ENCODE data around the gene C10orf90. TPM values are rescaled to one million over a fixed set of nuclear protein-coding genes. Genes with fewer than 3 reads are reported as not detected.

Gene C10orf90
- total RNA-seq, 4 donors from 2014 or later = 0.06 TPM; not detected in 3

GRCh38 chr10:126520751-126521317, 149.7 kb downstream of the C10orf90 start:
- Histone ChIP-seq H3K9me3 (no peaks in the 10 kb centered on the region), H3K4me1 (no peaks in the 10 kb centered on the region), H3K36me3 (no peaks in the 10 kb centered on the region), H3K27me3 (no peaks in the 10 kb centered on the region), H3K4me3 (no peak overlapping the region), H3K27ac (replicated peaks in 1 of 4) (no peak overlapping the region)
- intact Hi-C loops (cut with DNase I) = no loop called here
- WGBS = 72% methylated on average over 7 of the region's 7 CpGs
- no peak for DNase-seq (ENCODE audit: extremely low spot score)
- TF ChIP-seq POLR2AphosphoS5 (IDR thresholded peaks at IDR 0.05) = no peak
- TF ChIP-seq CTCF (IDR thresholded peaks at IDR 0.05) = no peak
- no peak for TF ChIP-seq POLR2A (IDR thresholded peaks at IDR 0.05; ENCODE audit: low read depth)
- no peak for TF ChIP-seq EP300 (IDR thresholded peaks at IDR 0.05)

- DNase-seq (ENCODE audit: extremely low spot score) = no peak
- Histone ChIP-seq H3K27ac (replicated peaks in 1 of 4) (no peak overlapping the region), H3K27me3 (no peaks in the 10 kb centered on the region), H3K4me3 (no peak overlapping the region), H3K36me3 (no peaks in the 10 kb centered on the region), H3K4me1 (no peaks in the 10 kb centered on the region), H3K9me3 (no peaks in the 10 kb centered on the region)
- 81% methylated on average over 7 of the region's 7 CpGs for WGBS
- no peak for TF ChIP-seq EP300 (IDR thresholded peaks at IDR 0.05)
- no peak for TF ChIP-seq POLR2AphosphoS5 (IDR thresholded peaks at IDR 0.05)
- no peak for TF ChIP-seq POLR2A (IDR thresholded peaks at IDR 0.05; ENCODE audit: low read depth)
- no peak for TF ChIP-seq CTCF (IDR thresholded peaks at IDR 0.05)
- intact Hi-C loops (cut with DNase I) = no loop called here
Measured at GRCh38 chr10:126519992-126520391, 150.5 kb downstream of the C10orf90 start.

GRCh38 chr10:126519185-126519584, 151.3 kb downstream of the C10orf90 start:
- Histone ChIP-seq H3K36me3 (no peaks in the 10 kb centered on the region), H3K4me1 (no peaks in the 10 kb centered on the region), H3K27ac (replicated peaks in 1 of 4) (no peak overlapping the region), H3K27me3 (no peaks in the 10 kb centered on the region), H3K4me3 (no peak overlapping the region), H3K9me3 (no peaks in the 10 kb centered on the region)
- TF ChIP-seq POLR2AphosphoS5 (IDR thresholded peaks at IDR 0.05) = no peak
- no peak for TF ChIP-seq CTCF (IDR thresholded peaks at IDR 0.05)
- TF ChIP-seq POLR2A (IDR thresholded peaks at IDR 0.05; ENCODE audit: low read depth) = no peak
- TF ChIP-seq EP300 (IDR thresholded peaks at IDR 0.05) = no peak
- no peak for DNase-seq (ENCODE audit: extremely low spot score)
- 90% methylated on average over 2 of the region's 2 CpGs for WGBS
- intact Hi-C loops (cut with DNase I) = no loop called here

GRCh38 chr10:126518218-126519080, 152.0 kb downstream of the C10orf90 start:
- no peak overlapping the region for H3K4me3 ChIP-seq
- no peak for DNase-seq (ENCODE audit: extremely low spot score)
- TF ChIP-seq POLR2A (IDR thresholded peaks at IDR 0.05; ENCODE audit: low read depth) = no peak
- no peak for TF ChIP-seq EP300 (IDR thresholded peaks at IDR 0.05)
- TF ChIP-seq CTCF (IDR thresholded peaks at IDR 0.05) = no peak
- TF ChIP-seq POLR2AphosphoS5 (IDR thresholded peaks at IDR 0.05) = no peak
- H3K9me3 ChIP-seq = no peaks in the 10 kb centered on the region
- no peaks in the 10 kb centered on the region for H3K27me3 ChIP-seq
- intact Hi-C loops (cut with DNase I) = no loop called here
- H3K27ac ChIP-seq (replicated peaks in 1 of 4) = no peak overlapping the region
- no peaks in the 10 kb centered on the region for H3K4me1 ChIP-seq
- WGBS = 77% methylated on average over 10 of the region's 10 CpGs
- H3K36me3 ChIP-seq = no peaks in the 10 kb centered on the region
